ENCODE measurements around the gene STAC2. TPM values are rescaled to one million over a fixed set of nuclear protein-coding genes. Genes with fewer than 3 reads are reported as not detected.

STAC2 gene
- total RNA-seq, 1 experiment from 2014 or later = 0.12 TPM

DNA sequence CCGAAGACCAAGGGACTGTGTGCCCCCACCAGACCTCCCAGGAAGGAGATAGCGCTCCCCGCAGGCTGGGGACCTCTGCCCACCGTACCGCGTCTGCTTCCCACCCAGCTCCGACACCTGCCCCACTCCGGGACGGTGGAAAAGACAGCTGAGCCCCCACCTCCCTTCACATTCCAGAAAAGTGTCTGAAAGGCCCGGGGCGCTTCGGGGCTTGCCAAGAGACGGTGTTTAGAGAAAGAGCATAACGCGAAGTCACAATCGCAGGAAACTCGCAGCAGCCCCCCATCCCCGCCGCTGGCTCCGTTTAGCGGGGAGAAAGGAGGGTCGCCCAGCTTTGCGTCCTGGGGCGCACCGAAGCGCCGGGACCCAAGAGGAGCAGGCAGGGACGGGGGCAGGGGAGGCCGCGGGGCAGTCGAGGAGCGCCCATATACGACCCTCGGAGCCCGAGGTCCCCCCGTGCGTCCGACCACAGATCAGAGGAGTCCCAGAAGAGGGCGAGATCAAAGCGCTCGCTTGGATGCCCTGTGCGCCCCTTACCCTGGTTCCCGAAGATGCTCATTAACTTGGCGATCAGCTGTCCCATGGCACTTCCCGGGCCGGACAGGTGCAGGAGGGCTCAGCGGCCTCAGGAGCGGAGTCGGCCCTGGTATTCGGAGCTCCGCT lies 60.4 kb downstream of the STAC2 start:
- DNase-seq (ENCODE audit: low read depth) = no peak

DNA sequence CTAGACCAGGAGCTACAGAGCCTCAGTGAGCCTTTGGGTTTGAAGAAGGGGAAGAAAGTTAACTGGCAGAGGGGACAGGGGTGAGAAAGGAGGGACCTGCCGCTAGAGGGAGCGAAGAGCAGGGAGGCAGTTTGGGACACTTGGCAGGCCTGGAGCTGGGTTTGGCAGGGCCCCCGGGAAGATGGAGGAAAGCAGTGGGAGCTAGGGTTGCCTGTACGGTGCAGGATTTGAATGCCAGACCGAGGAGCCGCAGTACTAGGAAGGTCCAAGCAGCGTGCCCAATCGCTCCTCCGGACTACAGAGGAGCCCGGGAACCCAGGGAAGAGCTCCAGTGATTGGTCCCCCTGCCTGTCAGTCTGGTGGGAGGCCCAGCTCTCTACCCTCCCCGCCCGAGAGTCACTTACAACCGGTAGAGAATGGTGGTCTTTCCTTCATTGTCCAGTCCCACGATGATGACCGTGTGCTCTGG lies 61.0 kb downstream of the STAC2 start:
- DNase-seq (ENCODE audit: low read depth) = peak; percentile 90

GRCh38 chr17:39161962-39162361 lies 63.8 kb downstream of the STAC2 start:
- DNase-seq (ENCODE audit: low read depth) = no peak

Other genes with a start within 250 kb of the STAC2 start
- 1.4 and 4.2 TPM in 2 replicates for gene PLXDC1, start 74.3 kb downstream of the STAC2 start, total RNA-seq (2014; rRNA removed; shearing (Covaris generic))
- gene ARL5C, start 59.8 kb downstream of the STAC2 start, total RNA-seq (2014; rRNA removed; shearing (Covaris generic)) = not detected in 2 replicates
- gene CACNB1, start 28.3 kb downstream of the STAC2 start, total RNA-seq (2014; rRNA removed; shearing (Covaris generic)) = 1.9 and 3.4 TPM in 2 replicates
- 2,028 and 2,044 TPM in 2 replicates for gene RPL19, start 25.7 kb downstream of the STAC2 start, total RNA-seq (2014; rRNA removed; shearing (Covaris generic))
- 6.1 and 7.1 TPM in 2 replicates for gene FBXL20, start 175.7 kb upstream of the STAC2 start, total RNA-seq (2014; rRNA removed; shearing (Covaris generic))
- gene MED1, start 225.3 kb upstream of the STAC2 start, total RNA-seq (2014; rRNA removed; shearing (Covaris generic)) = 12.7 and 20.9 TPM in 2 replicates
- 15.6 and 20.8 TPM in 2 replicates for gene CDK12, start 235.5 kb upstream of the STAC2 start, total RNA-seq (2014; rRNA removed; shearing (Covaris generic))

Measured in RPMI7951 (cell line).